IPS DF 6.9 (cell line): ENCODE data around the gene SPRR2D.
"Not testable (repeated sequence)": the region's sequence is repeated elsewhere in the genome, so short reads cannot be mapped to it uniquely, and the experiment has no call there.

Experiments used
- DNase-seq: peaks from one replicate; pipeline ENCODE4 v3.0.0-alpha.2; 2013; ENCODE audit warnings: low read depth, low spot score
- H3K27ac ChIP-seq: one replicate; pipeline ENCODE4 v1.5.1; 2013; ENCODE audit warnings: low read length, control low read depth
- H3K27me3 ChIP-seq: 2 replicates; pipeline ENCODE4 v1.6.1; 2013; ENCODE audit warnings: mild to moderate bottlenecking, low read length; ENCODE audit not compliant: control insufficient read depth, insufficient read depth
- H3K36me3 ChIP-seq: 2 replicates; pipeline ENCODE4 v1.6.1; 2013; ENCODE audit warnings: low read length; ENCODE audit not compliant: control insufficient read depth, insufficient read depth
- H3K4me1 ChIP-seq: 2 replicates; pipeline ENCODE4 v1.6.1; 2013; ENCODE audit warnings: low read length; ENCODE audit not compliant: control insufficient read depth, insufficient read depth
- H3K4me3 ChIP-seq: 2 replicates; pipeline ENCODE4 v1.5.1; 2013; ENCODE audit warnings: mild to moderate bottlenecking, low read length
- H3K9me3 ChIP-seq: 2 replicates; pipeline ENCODE4 v1.6.1; 2013; ENCODE audit warnings: low read length, inconsistent platforms; ENCODE audit not compliant: control insufficient read depth, insufficient read depth
- WGBS: extraction: QIAGEN DNeasy Blood & Tissue Kit; methylation state at CpG from one replicate; pipeline ENCODE4 v1.1.7; 2013; ENCODE audit warnings: mixed read lengths, missing lambda C conversion rate; ENCODE audit not compliant: insufficient read length, insufficient coverage; 5-methylcytosine and 5-hydroxymethylcytosine counted together

The SPRR2D gene

GRCh38 chr1:153049211-153049610 is 8.3 kb upstream of the SPRR2D start:
- Histone ChIP-seq H3K27me3 (no peaks in the 10 kb centered on the region), H3K4me3 (no peak overlapping the region), H3K27ac (no peak overlapping the region), H3K36me3 (no peaks in the 10 kb centered on the region), H3K9me3 (no peaks in the 10 kb centered on the region), H3K4me1 (no peaks in the 10 kb centered on the region)
- DNase-seq = no peak
- WGBS = no CpG with 5 or more reads among the region's 2 CpGs

DNA sequence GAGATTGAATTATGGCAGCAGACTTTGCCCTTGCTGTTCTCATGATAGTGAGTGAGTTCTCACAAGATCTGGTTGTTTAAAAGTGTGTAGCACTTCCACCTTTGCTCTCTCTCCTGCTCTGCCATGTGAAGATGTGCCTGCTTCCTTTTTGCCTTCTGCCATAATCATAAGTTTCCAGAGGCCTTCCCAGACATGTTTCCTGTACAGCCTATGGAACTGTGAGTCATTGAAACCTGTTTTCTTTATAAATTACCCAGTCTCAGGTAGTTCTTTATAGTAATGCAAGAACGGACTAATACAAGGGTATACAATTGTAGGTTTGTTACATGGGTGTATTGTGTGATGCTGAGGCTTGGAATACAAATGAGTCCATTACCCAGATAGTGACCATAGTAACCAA is 5.7 kb downstream of the SPRR2D start:
- Histone ChIP-seq H3K9me3 (no peaks in the 10 kb centered on the region), H3K4me1 (no peaks in the 10 kb centered on the region), H3K4me3 (no peak overlapping the region), H3K36me3 (no peaks in the 10 kb centered on the region), H3K27me3 (no peaks in the 10 kb centered on the region), H3K27ac (no peak overlapping the region)
- no peak for DNase-seq
- WGBS = no CpG with 5 or more reads among the region's 1 CpG

DNA sequence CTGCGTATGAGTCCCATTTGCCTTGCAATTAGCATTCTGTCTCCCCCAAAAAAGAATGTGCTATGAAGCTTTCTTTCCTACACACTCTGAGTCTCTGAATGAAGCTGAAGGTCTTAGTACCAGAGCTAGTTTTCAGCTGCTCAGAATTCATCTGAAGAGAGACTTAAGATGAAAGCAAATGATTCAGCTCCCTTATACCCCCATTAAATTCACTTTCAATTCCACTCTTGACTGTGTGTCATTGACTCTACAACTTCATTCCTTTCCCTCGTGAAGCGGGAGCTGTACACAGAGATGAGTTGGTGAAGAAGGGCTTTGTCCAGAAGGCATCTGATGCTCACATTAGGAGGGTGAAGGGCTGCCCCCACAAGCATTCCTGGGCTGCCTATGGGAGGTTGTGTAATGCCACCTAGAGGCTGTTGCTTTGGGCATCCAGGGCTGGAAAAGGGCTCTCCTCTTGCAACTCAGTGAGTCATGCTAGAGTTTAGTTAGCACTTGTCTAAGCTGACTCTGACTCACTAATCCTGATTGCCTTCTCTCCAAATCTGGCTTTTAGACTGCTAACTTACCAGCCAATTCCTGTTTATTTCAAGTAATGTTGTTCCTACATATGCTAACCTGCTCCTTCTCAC is 8.1 kb downstream of the SPRR2D start:
- Histone ChIP-seq H3K4me3 (no peak overlapping the region), H3K4me1 (no peaks in the 10 kb centered on the region), H3K36me3 (no peaks in the 10 kb centered on the region), H3K9me3 (no peaks in the 10 kb centered on the region), H3K27me3 (no peaks in the 10 kb centered on the region), H3K27ac (no peak overlapping the region)
- no CpG with 5 or more reads among the region's 3 CpGs for WGBS
- peak; percentile 27 for DNase-seq

- no peak for DNase-seq
- Histone ChIP-seq H3K36me3 (no peaks in the 10 kb centered on the region), H3K27ac (no peak overlapping the region), H3K27me3 (no peaks in the 10 kb centered on the region), H3K4me1 (no peaks in the 10 kb centered on the region), H3K9me3 (no peaks in the 10 kb centered on the region), H3K4me3 (no peak overlapping the region)
Observed at GRCh38 chr1:153032073-153032472, 8.8 kb downstream of the SPRR2D start.

- Histone ChIP-seq H3K9me3 (no peaks in the 10 kb centered on the region), H3K4me1 (no peaks in the 10 kb centered on the region), H3K27ac (no peak within 1 kb of the TSS), H3K27me3 (no peaks in the 10 kb centered on the region), H3K4me3 (no peak within 1 kb of the TSS), H3K36me3 (no peaks in the 10 kb centered on the region)
- DNase-seq = no peak
Observed at GRCh38 chr1:153030895-153031294, 10.0 kb downstream of the SPRR2D start, which contains the start of gene SPRR1B. SPRR1B (plus strand) TSS chr1:153031203; CDS start chr1:153032346, 1,143 bp downstream.

GRCh38 chr1:153028766-153029165 is 12.2 kb downstream of the SPRR2D start:
- DNase-seq = no peak
- H3K27ac ChIP-seq = no peak overlapping the region
- no peaks in the 10 kb centered on the region for H3K27me3 ChIP-seq
- no peaks in the 10 kb centered on the region for H3K9me3 ChIP-seq
- no peak overlapping the region for H3K4me3 ChIP-seq
- no CpG with 5 or more reads among the region's 1 CpG for WGBS
- no peaks in the 10 kb centered on the region for H3K4me1 ChIP-seq
- no peaks in the 10 kb centered on the region for H3K36me3 ChIP-seq

GRCh38 chr1:153025797-153026196 is 15.1 kb downstream of the SPRR2D start:
- Histone ChIP-seq H3K9me3 (no peaks in the 10 kb centered on the region), H3K4me3 (no peak overlapping the region), H3K4me1 (no peaks in the 10 kb centered on the region), H3K27me3 (no peaks in the 10 kb centered on the region), H3K36me3 (no peaks in the 10 kb centered on the region), H3K27ac (no peak overlapping the region)
- no CpG with 5 or more reads among the region's 1 CpG for WGBS
- DNase-seq = no peak

DNA sequence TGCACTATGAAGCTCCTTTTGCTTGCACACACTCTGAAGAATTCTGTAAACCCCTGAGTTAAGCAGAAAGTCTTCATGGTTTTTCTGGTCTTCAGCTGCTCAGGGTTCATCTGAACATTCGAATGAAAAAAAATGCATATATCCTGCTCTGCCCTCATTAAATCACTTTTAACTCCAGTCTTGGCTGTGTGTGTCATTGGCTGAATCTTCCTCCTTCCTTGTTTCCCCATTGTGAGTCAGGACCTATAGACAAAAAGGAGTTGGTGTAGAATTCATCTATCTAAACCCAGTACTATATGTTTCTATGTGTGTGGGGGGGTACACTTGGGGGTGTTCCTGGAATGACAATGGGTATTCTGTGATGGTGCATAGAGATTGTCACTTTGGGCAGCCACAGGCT is 16.5 kb downstream of the SPRR2D start:
- Histone ChIP-seq H3K36me3 (no peaks in the 10 kb centered on the region), H3K4me3 (no peak overlapping the region), H3K4me1 (no peaks in the 10 kb centered on the region), H3K9me3 (no peaks in the 10 kb centered on the region), H3K27me3 (no peaks in the 10 kb centered on the region), H3K27ac (no peak overlapping the region)
- WGBS = no CpG with 5 or more reads among the region's 1 CpG
- DNase-seq = no peak

GRCh38 chr1:153023109-153023508 is 17.8 kb downstream of the SPRR2D start:
- Histone ChIP-seq H3K36me3 (no peaks in the 10 kb centered on the region), H3K27ac (no peak overlapping the region), H3K9me3 (no peaks in the 10 kb centered on the region), H3K27me3 (no peaks in the 10 kb centered on the region), H3K4me3 (no peak overlapping the region), H3K4me1 (no peaks in the 10 kb centered on the region)
- DNase-seq = no peak
- WGBS = no CpG with 5 or more reads among the region's 7 CpGs

GRCh38 chr1:153022340-153022739 is 18.6 kb downstream of the SPRR2D start:
- WGBS = no CpG with 5 or more reads among the region's 9 CpGs
- H3K36me3 ChIP-seq, H3K4me1 ChIP-seq, DNase-seq, H3K9me3 ChIP-seq, H3K27ac ChIP-seq, H3K27me3 ChIP-seq, H3K4me3 ChIP-seq: not testable (repeated sequence)

GRCh38 chr1:153021829-153022228 is 19.1 kb downstream of the SPRR2D start:
- H3K4me1 ChIP-seq, H3K9me3 ChIP-seq, DNase-seq, H3K36me3 ChIP-seq, H3K27ac ChIP-seq, H3K4me3 ChIP-seq, H3K27me3 ChIP-seq: not testable (repeated sequence)
- WGBS = no CpG with 5 or more reads among the region's 2 CpGs
